SU-DHL-6 (cell line): Measurements from ENCODE around the gene TRIM28.
"Not testable (repeated sequence)": the region's sequence is repeated elsewhere in the genome, so short reads cannot be mapped to it uniquely, and the experiment has no call there.

ENCODE experiments used
- H2AFZ ChIP-seq: fragments of 200-600 bp; sonication (generic); 2 replicates; pipeline ENCODE4 v1.6.1; 2014; ENCODE audit warnings: low read depth, mild to moderate bottlenecking, moderate library complexity, mixed read lengths, antibody characterized with exemption, low read length; ENCODE audit not compliant: severe bottlenecking
- H3F3A ChIP-seq: fragments of 200-600 bp; shearing (Covaris generic); 2 replicates; pipeline ENCODE4 v1.6.0; 2016; ENCODE audit warnings: antibody characterized with exemption, mild to moderate bottlenecking; ENCODE audit not compliant: insufficient read depth
- H3K27ac ChIP-seq: fragments of 200-600 bp; sonication (generic); 2 replicates; pipeline ENCODE4 v1.5.1; 2016; ENCODE audit warnings: low read depth, mild to moderate bottlenecking, low read length, moderate library complexity, mixed read lengths
- H3K27me3 ChIP-seq: fragments of 200-600 bp; sonication (generic), shearing (Covaris generic); 2 replicates; pipeline ENCODE4 v1.6.0; 2014; ENCODE audit warnings: mild to moderate bottlenecking, low read length
- H3K36me3 ChIP-seq: fragments of 200-600 bp; sonication (generic); 2 replicates; pipeline ENCODE4 v1.6.1; 2014; ENCODE audit warnings: mild to moderate bottlenecking, low read length, mixed read lengths
- H3K4me2 ChIP-seq: fragments of 300-600, 200-600 bp; shearing (Covaris generic), sonication (generic); 2 replicates; pipeline ENCODE4 v1.6.0; 2014; ENCODE audit warnings: low read length, low read depth, mild to moderate bottlenecking; ENCODE audit not compliant: poor library complexity, severe bottlenecking
- H3K4me3 ChIP-seq: fragments of 200-600 bp; sonication (generic); 2 replicates; pipeline ENCODE4 v1.5.1; 2014; ENCODE audit warnings: antibody characterized with exemption, low read length, mild to moderate bottlenecking, mixed read lengths; ENCODE audit not compliant: insufficient read depth, poor library complexity, severe bottlenecking
- H3K79me2 ChIP-seq: fragments of 200-600 bp; sonication (generic); 2 replicates; pipeline ENCODE4 v1.6.1; 2014; ENCODE audit warnings: mild to moderate bottlenecking, low read length, moderate library complexity; ENCODE audit not compliant: insufficient read depth
- H3K9ac ChIP-seq: fragments of 200-600 bp; sonication (generic); 2 replicates; pipeline ENCODE4 v1.7.0; 2014; ENCODE audit warnings: mild to moderate bottlenecking, low read length
- H3K9me2 ChIP-seq: fragments of 200-600 bp; sonication (generic); replicated peaks from 2 replicates; pipeline ENCODE4 v1.6.1; 2014; ENCODE audit warnings: low read length; ENCODE audit not compliant: insufficient read depth
- H3K9me3 ChIP-seq: fragments of 200-600 bp; sonication (generic); 2 replicates; pipeline ENCODE4 v1.6.1; 2014; ENCODE audit warnings: low read length, mixed read lengths; ENCODE audit not compliant: insufficient read depth
- H4K20me1 ChIP-seq: fragments of 200-600 bp; sonication (generic); 2 replicates; pipeline ENCODE4 v1.6.1; 2014; ENCODE audit warnings: low read depth, mild to moderate bottlenecking, antibody characterized with exemption, low read length, moderate library complexity, mixed read lengths
- EZH2phosphoT487 ChIP-seq: fragments of 200-600 bp; sonication (generic), shearing (Covaris generic); conservative IDR thresholded peaks from 2 replicates; pipeline ENCODE4 v1.6.1; 2018; ENCODE audit warnings: mild to moderate bottlenecking, antibody characterized with exemption, low read length, moderate library complexity, mixed read lengths
- TF ChIP-seq, protein P1 (sequence below): fragments of 200-600 bp; sonication (generic); IDR thresholded peaks from one replicate; pipeline ENCODE4 v1.5.1; 2017; ENCODE audit warnings: antibody characterized with exemption, mild to moderate bottlenecking, low read length, moderate library complexity; ENCODE audit not compliant: insufficient read depth, poor library complexity, severe bottlenecking

Gene TRIM28

DNA sequence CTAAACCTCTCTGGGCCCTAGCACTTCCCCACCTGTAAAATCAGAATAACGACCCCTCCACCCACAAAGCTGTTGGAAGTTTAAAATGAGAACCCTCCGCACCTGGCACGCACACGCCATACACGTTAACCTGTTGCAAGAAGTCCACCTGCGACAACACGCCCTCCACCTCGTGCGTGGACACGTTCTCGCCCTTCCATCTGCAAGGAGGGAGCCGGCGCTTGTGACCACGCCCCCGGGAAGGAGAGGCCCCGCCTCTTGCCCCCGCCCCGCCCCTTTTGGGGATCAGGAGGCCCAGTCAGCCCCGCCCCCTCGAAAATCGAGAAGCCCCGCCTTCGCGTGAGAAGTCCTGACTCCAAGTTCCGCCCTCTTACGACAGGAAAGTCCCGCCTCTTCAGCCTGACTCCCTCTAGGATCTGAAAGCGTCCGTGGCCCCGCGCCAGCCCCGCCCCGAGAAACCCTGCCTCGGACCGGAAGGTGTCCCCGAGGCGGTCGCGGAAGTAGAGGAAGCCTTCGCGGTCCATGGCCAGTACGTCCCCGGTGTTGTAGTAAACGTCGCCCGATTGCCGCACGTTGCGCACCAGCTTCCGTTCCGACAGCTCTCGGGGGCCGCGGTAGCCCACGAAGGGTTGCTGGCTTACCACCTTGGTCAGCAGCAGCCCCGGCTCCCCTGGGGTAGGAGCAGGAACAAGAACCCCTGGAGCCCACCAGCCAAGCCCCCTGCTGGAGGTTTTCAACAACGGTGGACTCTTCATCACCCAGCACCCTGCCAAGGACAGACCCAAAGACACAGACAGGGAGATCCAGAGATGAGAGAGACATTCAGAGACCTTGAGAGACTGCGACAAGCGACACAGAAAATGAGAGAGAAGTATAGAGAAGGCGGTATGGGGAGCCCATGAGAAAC lies 44.6 kb upstream of the TRIM28 start:
- Histone ChIP-seq H3K36me3 (no peaks in the 10 kb centered on the region), H3K4me2 (peak overlapping the region; percentile 74), H2AFZ (peak overlapping the region; percentile 86), H3K9me2 (no peaks in the 10 kb centered on the region), H3K27me3 (no peaks in the 10 kb centered on the region), H3K79me2 (no peaks in the 10 kb centered on the region), H3K4me3 (peak overlapping the region; percentile 66), H3K9ac (peak overlapping the region; percentile 59), H4K20me1 (no peaks in the 10 kb centered on the region), H3F3A (peaks cover 10% of the 10 kb centered on the region; the same call in 1 of the 2 replicates), H3K27ac (peak overlapping the region; percentile 53), H3K9me3 (no peaks in the 10 kb centered on the region)
- TF ChIP-seq, protein P1, sequence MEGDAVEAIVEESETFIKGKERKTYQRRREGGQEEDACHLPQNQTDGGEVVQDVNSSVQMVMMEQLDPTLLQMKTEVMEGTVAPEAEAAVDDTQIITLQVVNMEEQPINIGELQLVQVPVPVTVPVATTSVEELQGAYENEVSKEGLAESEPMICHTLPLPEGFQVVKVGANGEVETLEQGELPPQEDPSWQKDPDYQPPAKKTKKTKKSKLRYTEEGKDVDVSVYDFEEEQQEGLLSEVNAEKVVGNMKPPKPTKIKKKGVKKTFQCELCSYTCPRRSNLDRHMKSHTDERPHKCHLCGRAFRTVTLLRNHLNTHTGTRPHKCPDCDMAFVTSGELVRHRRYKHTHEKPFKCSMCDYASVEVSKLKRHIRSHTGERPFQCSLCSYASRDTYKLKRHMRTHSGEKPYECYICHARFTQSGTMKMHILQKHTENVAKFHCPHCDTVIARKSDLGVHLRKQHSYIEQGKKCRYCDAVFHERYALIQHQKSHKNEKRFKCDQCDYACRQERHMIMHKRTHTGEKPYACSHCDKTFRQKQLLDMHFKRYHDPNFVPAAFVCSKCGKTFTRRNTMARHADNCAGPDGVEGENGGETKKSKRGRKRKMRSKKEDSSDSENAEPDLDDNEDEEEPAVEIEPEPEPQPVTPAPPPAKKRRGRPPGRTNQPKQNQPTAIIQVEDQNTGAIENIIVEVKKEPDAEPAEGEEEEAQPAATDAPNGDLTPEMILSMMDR: peak; percentile 19
- TF ChIP-seq EZH2phosphoT487: no peak

DNA sequence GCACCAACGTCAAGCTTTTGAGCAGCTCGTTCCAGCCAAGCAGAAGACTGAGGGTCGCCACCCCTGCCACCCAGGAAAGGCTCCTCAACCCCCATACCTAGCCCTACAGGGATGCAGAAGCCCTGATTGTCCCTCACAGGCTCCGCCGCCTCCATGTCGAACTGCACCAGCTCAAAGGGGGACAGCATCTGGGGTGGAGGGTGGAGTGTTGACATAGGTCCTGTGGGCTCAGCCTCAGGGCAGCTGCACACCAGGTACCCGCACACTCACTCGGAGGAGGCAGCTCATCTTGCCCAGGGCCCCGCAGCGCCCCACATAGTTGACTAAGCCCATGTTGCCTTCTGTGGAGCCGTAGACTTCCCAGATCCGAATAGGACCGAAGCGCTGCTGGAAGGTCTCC lies 43.6 kb upstream of the TRIM28 start:
- Histone ChIP-seq H2AFZ (no peak overlapping the region), H3K27ac (no peak overlapping the region), H3K27me3 (no peaks in the 10 kb centered on the region), H4K20me1 (no peaks in the 10 kb centered on the region), H3K9me3 (no peaks in the 10 kb centered on the region), H3K79me2 (no peaks in the 10 kb centered on the region), H3K9me2 (no peaks in the 10 kb centered on the region), H3K9ac (no peak overlapping the region), H3K4me3 (peak overlapping the region; percentile 66), H3K4me2 (no peak overlapping the region), H3K36me3 (no peaks in the 10 kb centered on the region), H3F3A (peaks cover 10% of the 10 kb centered on the region; the same call in 1 of the 2 replicates)
- no peak for TF ChIP-seq EZH2phosphoT487

DNA sequence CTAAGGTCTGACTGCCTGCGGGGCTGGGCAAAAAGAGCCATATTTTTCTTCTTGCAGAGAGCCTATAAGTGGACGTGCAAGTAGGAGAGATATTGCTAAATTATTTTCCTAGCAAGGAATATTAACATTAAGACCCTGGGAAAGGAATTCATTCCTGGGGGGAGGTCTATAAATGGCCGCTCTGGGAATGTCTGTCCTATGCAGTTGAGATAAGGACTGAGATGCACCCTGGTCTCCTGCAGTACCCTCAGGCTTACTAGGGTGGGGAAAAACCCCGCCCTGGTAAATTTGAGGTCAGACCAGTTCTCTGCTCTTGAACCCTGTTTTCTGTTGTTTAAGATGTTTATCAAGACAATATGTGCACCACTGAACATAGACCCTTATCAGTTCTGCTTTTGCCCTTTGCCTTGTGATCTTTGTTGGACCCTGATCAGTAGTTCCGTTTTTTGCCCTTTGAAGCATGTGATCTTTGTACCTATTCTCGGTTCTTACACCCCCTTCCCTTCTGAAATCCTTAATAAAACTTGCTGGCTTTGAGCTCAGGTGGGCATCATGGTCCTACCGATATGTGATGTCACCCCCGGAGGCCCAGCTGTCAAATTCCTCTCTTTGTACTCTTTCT lies 36.2 kb upstream of the TRIM28 start:
- not testable (repeated sequence) for H3K79me2 ChIP-seq, H4K20me1 ChIP-seq, H3K9me3 ChIP-seq, H3K27ac ChIP-seq, H3K4me3 ChIP-seq, H3K9me2 ChIP-seq, H2AFZ ChIP-seq, H3F3A ChIP-seq, H3K27me3 ChIP-seq, H3K36me3 ChIP-seq, H3K9ac ChIP-seq, H3K4me2 ChIP-seq

DNA sequence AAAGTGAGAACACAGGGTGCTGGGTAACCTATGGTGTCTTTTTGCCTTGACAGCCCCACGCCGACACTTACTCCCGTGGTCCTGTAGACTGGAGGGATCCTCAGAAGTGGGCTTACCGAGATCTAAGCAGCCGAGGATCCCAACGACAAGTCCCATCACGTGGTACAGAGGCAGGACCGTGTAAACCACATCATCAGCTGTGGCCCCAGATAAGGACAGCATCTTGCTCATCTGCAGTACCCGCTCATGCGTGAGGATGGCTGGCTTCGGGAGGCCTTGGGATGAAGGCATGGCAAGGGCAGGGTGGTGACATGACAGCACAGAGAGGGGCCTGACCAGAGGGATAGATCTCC lies 34.2 kb upstream of the TRIM28 start:
- TF ChIP-seq, protein P1: no peak
- no peak for TF ChIP-seq EZH2phosphoT487
- H3K9ac ChIP-seq: no peak overlapping the region
- no peak overlapping the region for H3K4me2 ChIP-seq

More for the DNA sequence above, 34.2 kb upstream of the TRIM28 start:
- Histone ChIP-seq H3F3A (no peaks in the 10 kb centered on the region), H3K9me2 (no peaks in the 10 kb centered on the region), H3K27ac (no peak overlapping the region), H3K79me2 (peaks cover 4% of the 10 kb centered on the region), H3K27me3 (no peaks in the 10 kb centered on the region), H3K4me3 (no peak overlapping the region), H4K20me1 (no peaks in the 10 kb centered on the region), H3K9me3 (no peaks in the 10 kb centered on the region), H2AFZ (no peak overlapping the region), H3K36me3 (no peaks in the 10 kb centered on the region)
